ENCODE measurements around the gene CYP27C1. TPM values are rescaled to one million over a fixed set of nuclear protein-coding genes. Genes with fewer than 3 reads are reported as not detected.
"Not testable (repeated sequence)": the region's sequence is repeated elsewhere in the genome, so short reads cannot be mapped to it uniquely, and the experiment has no call there.

CYP27C1 gene
- total RNA-seq, 1 experiment from 2014 or later: not detected

- no peak overlapping the region for H3K9ac ChIP-seq (ENCODE audit: low read length)
- H3K27ac ChIP-seq (ENCODE audit: low read depth, low read length): no peak overlapping the region
- H3K9me2 ChIP-seq (ENCODE audit: insufficient read depth): no peaks in the 10 kb centered on the region
- CTCF ChIA-PET: no interaction called here
- H3K4me2 ChIP-seq (ENCODE audit: low read length): no peak overlapping the region
- no peaks in the 10 kb centered on the region for H3K27me3 ChIP-seq (ENCODE audit: insufficient read depth, low read length)
- intact Hi-C loops (cut with micrococcal nuclease): no loop called here
- no TSS peak for BruUV-seq (replicated peaks)
- no peaks in the 10 kb centered on the region for H3K4me1 ChIP-seq (ENCODE audit: control insufficient read depth in 1 of 2, insufficient read depth in 2 of 2, low read length in 2 of 2)
- H4K20me1 ChIP-seq (ENCODE audit: insufficient read depth): no peaks in the 10 kb centered on the region
- no peaks in the 10 kb centered on the region for H3K36me3 ChIP-seq (ENCODE audit: control insufficient read depth in 1 of 2, insufficient read depth in 2 of 2, low read length in 2 of 2)
- POLR2A ChIA-PET: no interaction called here
- no peak for ATAC-seq
- TF ChIP-seq ELF1 (IDR thresholded peaks at IDR 0.05; ENCODE audit: borderline replicate concordance, low read depth) (no peak), ATF3 (IDR thresholded peaks at IDR 0.05) (no peak), EZH2phosphoT487 (IDR thresholded peaks at IDR 0.05; ENCODE audit: borderline replicate concordance) (no peak), ZNF274 (IDR thresholded peaks at IDR 0.05; ENCODE audit: low read depth, low read length) (no peak), POLR2A (IDR thresholded peaks at IDR 0.05; ENCODE audit: borderline replicate concordance, extremely low read depth, insufficient read depth, insufficient read length) (no peak), EGR1 (IDR thresholded peaks at IDR 0.05; ENCODE audit: low read depth) (no peak), JUND (IDR thresholded peaks at IDR 0.05) (no peak), TCF7L2 (IDR thresholded peaks at IDR 0.05; ENCODE audit: borderline replicate concordance, extremely low read depth, insufficient read depth, insufficient read length) (no peak), CBX3 (IDR thresholded peaks at IDR 0.05; ENCODE audit: low read depth) (no peak), FOSL1 (IDR thresholded peaks at IDR 0.05; ENCODE audit: low read depth) (no peak), SRF (IDR thresholded peaks at IDR 0.05; ENCODE audit: low read depth) (no peak)
- TF ChIP-seq, protein P1, sequence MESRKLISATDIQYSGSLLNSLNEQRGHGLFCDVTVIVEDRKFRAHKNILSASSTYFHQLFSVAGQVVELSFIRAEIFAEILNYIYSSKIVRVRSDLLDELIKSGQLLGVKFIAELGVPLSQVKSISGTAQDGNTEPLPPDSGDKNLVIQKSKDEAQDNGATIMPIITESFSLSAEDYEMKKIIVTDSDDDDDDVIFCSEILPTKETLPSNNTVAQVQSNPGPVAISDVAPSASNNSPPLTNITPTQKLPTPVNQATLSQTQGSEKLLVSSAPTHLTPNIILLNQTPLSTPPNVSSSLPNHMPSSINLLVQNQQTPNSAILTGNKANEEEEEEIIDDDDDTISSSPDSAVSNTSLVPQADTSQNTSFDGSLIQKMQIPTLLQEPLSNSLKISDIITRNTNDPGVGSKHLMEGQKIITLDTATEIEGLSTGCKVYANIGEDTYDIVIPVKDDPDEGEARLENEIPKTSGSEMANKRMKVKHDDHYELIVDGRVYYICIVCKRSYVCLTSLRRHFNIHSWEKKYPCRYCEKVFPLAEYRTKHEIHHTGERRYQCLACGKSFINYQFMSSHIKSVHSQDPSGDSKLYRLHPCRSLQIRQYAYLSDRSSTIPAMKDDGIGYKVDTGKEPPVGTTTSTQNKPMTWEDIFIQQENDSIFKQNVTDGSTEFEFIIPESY (IDR thresholded peaks at IDR 0.05; ENCODE audit: extremely low read depth, insufficient replicate concordance, low read length): no peak
- TF ChIP-seq, protein P2, sequence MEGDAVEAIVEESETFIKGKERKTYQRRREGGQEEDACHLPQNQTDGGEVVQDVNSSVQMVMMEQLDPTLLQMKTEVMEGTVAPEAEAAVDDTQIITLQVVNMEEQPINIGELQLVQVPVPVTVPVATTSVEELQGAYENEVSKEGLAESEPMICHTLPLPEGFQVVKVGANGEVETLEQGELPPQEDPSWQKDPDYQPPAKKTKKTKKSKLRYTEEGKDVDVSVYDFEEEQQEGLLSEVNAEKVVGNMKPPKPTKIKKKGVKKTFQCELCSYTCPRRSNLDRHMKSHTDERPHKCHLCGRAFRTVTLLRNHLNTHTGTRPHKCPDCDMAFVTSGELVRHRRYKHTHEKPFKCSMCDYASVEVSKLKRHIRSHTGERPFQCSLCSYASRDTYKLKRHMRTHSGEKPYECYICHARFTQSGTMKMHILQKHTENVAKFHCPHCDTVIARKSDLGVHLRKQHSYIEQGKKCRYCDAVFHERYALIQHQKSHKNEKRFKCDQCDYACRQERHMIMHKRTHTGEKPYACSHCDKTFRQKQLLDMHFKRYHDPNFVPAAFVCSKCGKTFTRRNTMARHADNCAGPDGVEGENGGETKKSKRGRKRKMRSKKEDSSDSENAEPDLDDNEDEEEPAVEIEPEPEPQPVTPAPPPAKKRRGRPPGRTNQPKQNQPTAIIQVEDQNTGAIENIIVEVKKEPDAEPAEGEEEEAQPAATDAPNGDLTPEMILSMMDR (IDR thresholded peaks at IDR 0.05 in 2 of 3, conservative IDR thresholded peaks at IDR 0.05 in 1 of 3; ENCODE audit: borderline replicate concordance in 1 of 3, insufficient read depth in 1 of 3, low read depth in 2 of 3, low read length in 2 of 3): no peak
- no peaks in the 10 kb centered on the region for H3K79me2 ChIP-seq (ENCODE audit: insufficient read depth, low read length)
- RAD21 ChIA-PET (ENCODE audit: low non-redundant PET in 1 of 2, low total read pairs in 2 of 2, uncharacterized antibody in 2 of 2, unreplicated experiment in 2 of 2): no interaction called here
- DNase-seq (ENCODE audit: low read depth, low spot score): no peak
- H3K4me3 ChIP-seq (replicated peaks in 1 of 2; ENCODE audit: low read depth in 1 of 2, low read length in 2 of 2): no peak overlapping the region
- H3K9me3 ChIP-seq (ENCODE audit: control insufficient read depth in 1 of 2, insufficient read depth in 1 of 2, low read depth in 1 of 2, low read length in 2 of 2): no peaks in the 10 kb centered on the region; a peak in 1 of 4 replicates
- no peak overlapping the region for H2AFZ ChIP-seq (ENCODE audit: low read depth, low read length, poor library complexity, severe bottlenecking)
Observed at GRCh38 chr2:127239395-127239794, 19.3 kb upstream of the CYP27C1 start.

GRCh38 chr2:127237768-127238167 is 17.7 kb upstream of the CYP27C1 start:
- H3K9me2 ChIP-seq (ENCODE audit: insufficient read depth); H4K20me1 ChIP-seq (ENCODE audit: insufficient read depth); H3K9me3 ChIP-seq (ENCODE audit: control insufficient read depth in 1 of 2, insufficient read depth in 1 of 2, low read depth in 1 of 2, low read length in 2 of 2); DNase-seq (ENCODE audit: low read depth, low spot score); intact Hi-C loops (cut with micrococcal nuclease); H3K4me2 ChIP-seq (ENCODE audit: low read length); H3K27me3 ChIP-seq (ENCODE audit: insufficient read depth, low read length); H3K4me1 ChIP-seq (ENCODE audit: control insufficient read depth in 1 of 2, insufficient read depth in 2 of 2, low read length in 2 of 2); BruUV-seq (replicated peaks); H3K79me2 ChIP-seq (ENCODE audit: insufficient read depth, low read length); H3K9ac ChIP-seq (ENCODE audit: low read length); RAD21 ChIA-PET (ENCODE audit: low non-redundant PET in 1 of 2, low total read pairs in 2 of 2, uncharacterized antibody in 2 of 2, unreplicated experiment in 2 of 2); ATAC-seq; H3K4me3 ChIP-seq (replicated peaks in 1 of 2; ENCODE audit: low read depth in 1 of 2, low read length in 2 of 2); H3K36me3 ChIP-seq (ENCODE audit: control insufficient read depth in 1 of 2, insufficient read depth in 2 of 2, low read length in 2 of 2); CTCF ChIA-PET; POLR2A ChIA-PET; H2AFZ ChIP-seq (ENCODE audit: low read depth, low read length, poor library complexity, severe bottlenecking); H3K27ac ChIP-seq (ENCODE audit: low read depth, low read length): not testable (repeated sequence)
